PC-9 (cell line): ENCODE measurements around the gene OR6C65.
"Not testable (repeated sequence)": the region's sequence is repeated elsewhere in the genome, so short reads cannot be mapped to it uniquely, and the experiment has no call there.

Experiments used
- EZH2 ChIP-seq: fragments of 200-600 bp; sonication (generic); IDR thresholded peaks from 2 replicates; pipeline ENCODE4 v1.8.0; 2017; ENCODE audit warnings: antibody characterized with exemption, low read depth
- TF ChIP-seq, protein P1 (sequence below): fragments of 200-600 bp; sonication (generic); conservative IDR thresholded peaks from 2 replicates; pipeline ENCODE4 v1.6.1; 2017; ENCODE audit warnings: mixed run types, antibody characterized with exemption, mild to moderate bottlenecking, moderate library complexity

- TF ChIP-seq, protein P1, sequence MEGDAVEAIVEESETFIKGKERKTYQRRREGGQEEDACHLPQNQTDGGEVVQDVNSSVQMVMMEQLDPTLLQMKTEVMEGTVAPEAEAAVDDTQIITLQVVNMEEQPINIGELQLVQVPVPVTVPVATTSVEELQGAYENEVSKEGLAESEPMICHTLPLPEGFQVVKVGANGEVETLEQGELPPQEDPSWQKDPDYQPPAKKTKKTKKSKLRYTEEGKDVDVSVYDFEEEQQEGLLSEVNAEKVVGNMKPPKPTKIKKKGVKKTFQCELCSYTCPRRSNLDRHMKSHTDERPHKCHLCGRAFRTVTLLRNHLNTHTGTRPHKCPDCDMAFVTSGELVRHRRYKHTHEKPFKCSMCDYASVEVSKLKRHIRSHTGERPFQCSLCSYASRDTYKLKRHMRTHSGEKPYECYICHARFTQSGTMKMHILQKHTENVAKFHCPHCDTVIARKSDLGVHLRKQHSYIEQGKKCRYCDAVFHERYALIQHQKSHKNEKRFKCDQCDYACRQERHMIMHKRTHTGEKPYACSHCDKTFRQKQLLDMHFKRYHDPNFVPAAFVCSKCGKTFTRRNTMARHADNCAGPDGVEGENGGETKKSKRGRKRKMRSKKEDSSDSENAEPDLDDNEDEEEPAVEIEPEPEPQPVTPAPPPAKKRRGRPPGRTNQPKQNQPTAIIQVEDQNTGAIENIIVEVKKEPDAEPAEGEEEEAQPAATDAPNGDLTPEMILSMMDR = not testable (repeated sequence)
- TF ChIP-seq EZH2 = not testable (repeated sequence)
Observed at GRCh38 chr12:55414889-55415288, 14.6 kb downstream of the OR6C65 start.
